ENCODE results near the gene THSD7A. TPM values are rescaled to one million over a fixed set of nuclear protein-coding genes. Genes with fewer than 3 reads are reported as not detected.

THSD7A gene
- total RNA-seq, 4 donors from 2014 or later: 11.4 to 24.7 (median 15.2) TPM

GRCh38 chr7:11593322-11593721 lies 238.7 kb downstream of the THSD7A start:
- 86 to 89% methylated on average over 5 of the region's 5 CpGs for WGBS, 2 donors
- Histone ChIP-seq H3K4me3 (no peak overlapping the region), H3K27ac (no peak overlapping the region), H3K27me3 (no peaks in the 10 kb centered on the region), H3K36me3 (no peaks in the 10 kb centered on the region), H3K4me1 (no peaks in the 10 kb centered on the region), H3K9me3 (no peaks in the 10 kb centered on the region)
- DNase-seq (ENCODE audit: low spot score in 2 of 2): no peak
- no peak for TF ChIP-seq POLR2A (IDR thresholded peaks at IDR 0.05)
- TF ChIP-seq EP300 (IDR thresholded peaks at IDR 0.05): no peak
- TF ChIP-seq CTCF (IDR thresholded peaks at IDR 0.05): no peak

- Histone ChIP-seq H3K36me3 (no peaks in the 10 kb centered on the region), H3K4me1 (no peaks in the 10 kb centered on the region), H3K27ac (no peak overlapping the region), H3K9me3 (no peaks in the 10 kb centered on the region), H3K4me3 (no peak overlapping the region), H3K27me3 (no peaks in the 10 kb centered on the region)
- TF ChIP-seq POLR2A (IDR thresholded peaks at IDR 0.05): no peak
- TF ChIP-seq EP300 (IDR thresholded peaks at IDR 0.05): no peak
- TF ChIP-seq CTCF (IDR thresholded peaks at IDR 0.05): no peak
- DNase-seq (ENCODE audit: low spot score in 2 of 2): no peak
- WGBS, 2 donors: 77 to 91% methylated on average over 3 of the region's 3 CpGs
Observed at GRCh38 chr7:11592699-11593098, 239.3 kb downstream of the THSD7A start.

DNA sequence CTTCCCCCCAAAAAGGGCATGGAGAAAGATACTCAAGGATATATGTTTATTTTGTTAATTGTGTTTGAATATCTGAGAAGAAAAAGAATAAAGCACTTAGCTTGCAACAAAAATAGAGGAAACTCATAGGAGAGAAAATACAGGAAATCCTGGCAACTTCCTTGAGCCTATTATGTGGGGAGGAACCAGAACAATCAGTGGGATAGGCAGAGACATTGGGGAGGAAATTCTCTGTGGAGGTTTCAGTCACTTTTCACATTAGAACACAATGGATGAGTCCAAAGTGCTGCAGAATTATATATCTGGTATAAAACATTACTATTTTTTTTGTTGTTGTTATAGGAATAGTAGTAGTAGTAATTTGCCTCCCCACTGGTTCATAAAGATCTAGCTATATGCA lies 240.1 kb downstream of the THSD7A start:
- Histone ChIP-seq H3K4me1 (no peaks in the 10 kb centered on the region), H3K9me3 (no peaks in the 10 kb centered on the region), H3K27ac (no peak overlapping the region), H3K4me3 (no peak overlapping the region), H3K27me3 (no peaks in the 10 kb centered on the region), H3K36me3 (no peaks in the 10 kb centered on the region)
- no peak for DNase-seq (ENCODE audit: low spot score in 2 of 2)
- no peak for TF ChIP-seq CTCF (IDR thresholded peaks at IDR 0.05)
- TF ChIP-seq POLR2A (IDR thresholded peaks at IDR 0.05): no peak
- TF ChIP-seq EP300 (IDR thresholded peaks at IDR 0.05): no peak

- Histone ChIP-seq H3K4me3 (no peak overlapping the region), H3K9me3 (no peaks in the 10 kb centered on the region), H3K4me1 (no peaks in the 10 kb centered on the region), H3K36me3 (no peaks in the 10 kb centered on the region), H3K27me3 (no peaks in the 10 kb centered on the region), H3K27ac (no peak overlapping the region)
- WGBS, 2 donors: 83 to 86% methylated on average over 6 of the region's 6 CpGs
- TF ChIP-seq EP300 (IDR thresholded peaks at IDR 0.05) (no peak), POLR2A (IDR thresholded peaks at IDR 0.05) (no peak), CTCF (IDR thresholded peaks at IDR 0.05) (no peak)
- no peak for DNase-seq (ENCODE audit: low spot score in 2 of 2)
Observed at GRCh38 chr7:11591055-11591633, 240.9 kb downstream of the THSD7A start.

GRCh38 chr7:11589251-11589650 lies 242.7 kb downstream of the THSD7A start:
- TF ChIP-seq EP300 (IDR thresholded peaks at IDR 0.05): no peak
- TF ChIP-seq CTCF (IDR thresholded peaks at IDR 0.05): no peak
- no peak for TF ChIP-seq POLR2A (IDR thresholded peaks at IDR 0.05)
- Histone ChIP-seq H3K4me1 (no peaks in the 10 kb centered on the region), H3K9me3 (no peaks in the 10 kb centered on the region), H3K36me3 (no peaks in the 10 kb centered on the region), H3K27ac (no peak overlapping the region), H3K4me3 (no peak overlapping the region), H3K27me3 (no peaks in the 10 kb centered on the region)
- DNase-seq (ENCODE audit: low spot score in 2 of 2): no peak
- 84 to 95% methylated on average over 4 of the region's 4 CpGs for WGBS, 2 donors

Data from tibial nerve (tissue), 4 donors.